Rectal smooth muscle tissue (tissue), 1 donor: Measurements from ENCODE around the gene SEC14L3.

Experiments used
- H3K27ac ChIP-seq: one replicate; pipeline ENCODE4 v1.7.0; 2013; ENCODE audit warnings: low read depth, low read length, inconsistent platforms
- H3K27me3 ChIP-seq: one replicate; pipeline ENCODE4 v1.7.0; 2013; ENCODE audit warnings: low read length; ENCODE audit not compliant: control insufficient read depth, insufficient read depth
- H3K36me3 ChIP-seq: one replicate; pipeline ENCODE4 v1.7.0; 2013; ENCODE audit warnings: low read length; ENCODE audit not compliant: control insufficient read depth, insufficient read depth
- H3K4me1 ChIP-seq: one replicate; pipeline ENCODE4 v1.7.0; 2013; ENCODE audit warnings: low read length; ENCODE audit not compliant: control insufficient read depth, insufficient read depth
- H3K4me3 ChIP-seq: one replicate; pipeline ENCODE4 v1.7.0; 2013; ENCODE audit warnings: low read length
- H3K9ac ChIP-seq: one replicate; pipeline ENCODE4 v1.7.0; 2013; ENCODE audit warnings: low read length

Gene SEC14L3

DNA sequence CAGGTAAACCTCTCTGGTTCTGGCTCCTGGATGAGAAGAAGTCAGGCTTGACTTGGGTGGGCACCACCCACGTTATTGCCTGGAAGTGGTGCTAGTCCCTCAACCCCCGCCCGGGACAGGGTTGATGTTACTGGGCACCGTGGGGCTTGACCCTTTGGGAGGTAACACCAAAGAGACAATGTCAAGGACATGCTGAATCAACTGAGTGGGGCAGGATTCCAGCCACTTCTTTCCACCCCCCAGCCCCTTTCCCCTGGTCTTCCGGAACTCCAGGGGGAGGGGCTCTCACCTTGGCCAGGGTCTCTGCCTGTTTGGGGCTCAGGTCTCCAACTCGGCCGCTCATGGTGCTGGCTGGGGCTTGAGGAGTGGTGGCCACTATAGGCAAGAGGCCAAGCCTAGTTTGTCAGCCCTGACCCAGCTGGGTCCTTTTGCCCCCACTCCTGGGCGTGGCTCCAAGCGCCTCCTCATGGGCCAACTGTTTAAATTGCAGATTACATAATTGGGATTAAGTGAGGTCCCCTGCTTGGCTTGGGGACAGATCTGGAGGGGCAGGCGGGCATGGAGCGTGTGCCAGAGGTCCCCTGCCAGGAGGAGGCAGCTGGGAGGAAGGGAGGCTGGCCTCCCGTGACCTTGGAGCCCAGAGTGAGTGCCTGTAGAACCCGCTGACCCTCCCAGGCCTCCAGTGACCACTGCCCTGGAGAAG lies at the start of gene SEC14L3:
Gene SEC14L3, minus strand, starts transcription at position 402 of the 703 bp plus-strand sequence. Its CDS starts 59 bp downstream, at position 343.
- no peaks in the 10 kb centered on the region for H3K36me3 ChIP-seq
- peaks cover 4% of the 10 kb centered on the region for H3K27me3 ChIP-seq
- no peak within 1 kb of the TSS for H3K27ac ChIP-seq
- H3K4me1 ChIP-seq = no peaks in the 10 kb centered on the region
- H3K4me3 ChIP-seq = no peak within 1 kb of the TSS
- no peak within 1 kb of the TSS for H3K9ac ChIP-seq

DNA sequence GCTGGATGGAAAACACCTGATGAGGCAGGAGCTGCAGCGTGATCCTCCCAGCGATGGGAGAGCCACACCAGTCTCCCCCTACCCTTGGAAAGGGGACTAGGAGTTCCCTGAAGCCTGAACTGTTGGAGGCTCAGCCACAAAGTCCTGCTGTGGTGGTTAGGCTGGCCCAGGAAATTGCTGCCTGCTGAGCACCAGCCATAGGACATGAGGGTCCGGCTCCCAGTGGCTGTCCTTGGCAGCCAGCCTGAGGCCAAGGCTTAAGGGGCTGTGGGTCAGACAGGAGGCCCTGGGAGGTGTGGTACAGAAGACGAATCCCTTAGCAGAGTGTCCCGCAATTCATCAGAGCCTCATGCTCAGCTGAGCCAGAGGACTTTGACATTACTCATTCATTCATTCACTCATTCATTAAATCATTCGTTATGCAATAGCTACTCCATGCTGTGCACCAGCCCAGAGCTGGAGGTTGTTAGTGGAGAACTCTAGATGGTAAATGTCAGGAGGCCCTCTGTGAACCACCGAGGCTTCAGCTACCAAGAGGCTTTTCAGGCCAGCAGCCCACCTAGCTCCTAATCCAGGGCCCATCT lies 48.1 kb upstream of the SEC14L3 start:
- no peak overlapping the region for H3K9ac ChIP-seq
- H3K36me3 ChIP-seq = no peaks in the 10 kb centered on the region
- no peak overlapping the region for H3K4me3 ChIP-seq
- no peaks in the 10 kb centered on the region for H3K4me1 ChIP-seq
- no peak overlapping the region for H3K27ac ChIP-seq
- no peaks in the 10 kb centered on the region for H3K27me3 ChIP-seq

DNA sequence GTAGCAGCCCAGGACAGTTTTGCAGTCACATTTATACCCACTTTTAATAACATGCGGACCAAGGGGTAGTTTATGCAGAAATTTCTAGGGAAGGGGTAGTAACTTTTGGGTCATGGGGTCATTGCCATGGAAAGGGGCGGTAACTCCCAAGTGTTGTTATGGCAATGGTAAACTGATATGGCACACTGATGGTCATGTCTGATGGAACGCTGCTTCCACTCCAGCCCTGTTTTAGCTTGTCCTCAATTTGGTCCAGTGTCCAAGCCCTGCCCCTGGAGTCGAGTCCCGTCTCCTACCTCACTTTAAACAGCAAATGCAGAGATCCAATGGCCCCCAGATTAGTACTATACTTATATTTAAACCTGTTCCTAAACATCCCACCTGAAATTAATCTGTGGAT lies 44.9 kb upstream of the SEC14L3 start:
- Histone ChIP-seq H3K9ac (no peak overlapping the region), H3K4me3 (no peak overlapping the region), H3K27ac (no peak overlapping the region), H3K36me3 (no peaks in the 10 kb centered on the region), H3K4me1 (no peaks in the 10 kb centered on the region), H3K27me3 (no peaks in the 10 kb centered on the region)

- no peaks in the 10 kb centered on the region for H3K36me3 ChIP-seq
- H3K9ac ChIP-seq = no peak overlapping the region
- H3K4me3 ChIP-seq = no peak overlapping the region
- no peaks in the 10 kb centered on the region for H3K27me3 ChIP-seq
- H3K27ac ChIP-seq = no peak overlapping the region
- no peaks in the 10 kb centered on the region for H3K4me1 ChIP-seq
Measured at GRCh38 chr22:30516273-30516672, 44.5 kb upstream of the SEC14L3 start.

DNA sequence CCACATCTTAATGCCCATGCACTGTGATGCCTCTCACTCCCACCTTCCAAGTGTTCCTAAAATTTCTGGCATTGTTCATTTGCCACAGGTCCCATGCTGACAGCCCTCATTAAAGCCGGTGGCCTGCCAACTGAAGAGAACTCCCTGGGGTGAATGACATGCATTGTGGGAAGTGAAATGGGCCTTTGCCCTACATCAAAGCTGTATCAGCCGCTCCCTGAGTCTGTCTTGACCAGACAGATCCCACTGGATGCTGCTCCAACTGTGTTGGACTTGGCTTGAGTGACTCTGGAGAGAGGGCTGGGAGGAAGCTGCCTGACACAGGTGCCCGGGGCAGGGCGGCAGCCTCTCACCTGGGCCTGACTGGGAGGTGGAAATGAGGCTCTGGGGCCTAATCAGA lies 42.4 kb upstream of the SEC14L3 start:
- H3K36me3 ChIP-seq = no peaks in the 10 kb centered on the region
- H3K4me3 ChIP-seq = no peak overlapping the region
- no peak overlapping the region for H3K9ac ChIP-seq
- no peaks in the 10 kb centered on the region for H3K27me3 ChIP-seq
- no peak overlapping the region for H3K27ac ChIP-seq
- no peaks in the 10 kb centered on the region for H3K4me1 ChIP-seq

DNA sequence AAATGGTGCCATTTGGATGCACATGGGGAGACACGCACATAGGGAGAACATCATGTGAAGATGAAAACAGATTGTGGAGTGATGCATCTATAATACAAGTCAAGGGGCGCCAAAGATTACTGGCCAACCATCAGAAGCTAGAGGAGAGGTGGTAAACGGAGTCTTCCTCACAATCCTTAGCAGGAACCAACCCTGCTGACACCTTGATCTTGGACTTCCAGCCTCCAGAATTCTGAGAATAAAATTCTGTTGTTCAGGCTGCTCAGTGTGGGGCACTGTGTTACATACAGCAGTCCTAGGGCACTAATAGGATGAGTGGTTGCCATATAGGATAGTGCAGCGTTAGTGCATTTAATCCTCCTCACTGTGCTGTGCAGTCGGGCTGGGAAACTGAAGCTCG lies 41.6 kb upstream of the SEC14L3 start:
- Histone ChIP-seq H3K4me1 (no peaks in the 10 kb centered on the region), H3K9ac (no peak overlapping the region), H3K4me3 (no peak overlapping the region), H3K36me3 (no peaks in the 10 kb centered on the region), H3K27me3 (no peaks in the 10 kb centered on the region), H3K27ac (no peak overlapping the region)

DNA sequence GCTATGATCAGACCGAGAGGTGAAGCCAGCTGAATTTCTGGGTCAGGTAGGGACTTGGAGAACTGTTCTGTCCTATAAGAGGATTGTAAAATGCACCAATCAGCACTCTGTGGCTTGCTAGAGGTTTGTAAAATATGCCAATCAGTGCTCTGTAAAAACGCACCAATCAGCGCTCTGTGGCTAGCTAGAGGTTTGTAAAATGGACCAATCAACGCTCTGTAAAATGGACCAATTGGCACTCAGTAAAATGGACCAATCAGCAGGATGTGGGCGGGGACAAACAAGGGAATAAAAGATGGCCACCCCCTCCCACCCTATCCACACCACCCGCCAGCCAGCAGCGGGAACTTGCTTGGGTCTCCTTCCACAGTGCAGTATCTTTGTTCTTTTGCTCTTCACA lies 40.1 kb upstream of the SEC14L3 start:
- Histone ChIP-seq H3K36me3 (no peaks in the 10 kb centered on the region), H3K27ac (no peak overlapping the region), H3K4me1 (no peaks in the 10 kb centered on the region), H3K4me3 (no peak overlapping the region), H3K27me3 (no peaks in the 10 kb centered on the region), H3K9ac (no peak overlapping the region)

- H3K27me3 ChIP-seq = no peaks in the 10 kb centered on the region
- no peak overlapping the region for H3K9ac ChIP-seq
- H3K4me1 ChIP-seq = no peaks in the 10 kb centered on the region
- no peaks in the 10 kb centered on the region for H3K36me3 ChIP-seq
- H3K4me3 ChIP-seq = no peak overlapping the region
- no peak overlapping the region for H3K27ac ChIP-seq
Measured at GRCh38 chr22:30511109-30511508, 39.3 kb upstream of the SEC14L3 start.

DNA sequence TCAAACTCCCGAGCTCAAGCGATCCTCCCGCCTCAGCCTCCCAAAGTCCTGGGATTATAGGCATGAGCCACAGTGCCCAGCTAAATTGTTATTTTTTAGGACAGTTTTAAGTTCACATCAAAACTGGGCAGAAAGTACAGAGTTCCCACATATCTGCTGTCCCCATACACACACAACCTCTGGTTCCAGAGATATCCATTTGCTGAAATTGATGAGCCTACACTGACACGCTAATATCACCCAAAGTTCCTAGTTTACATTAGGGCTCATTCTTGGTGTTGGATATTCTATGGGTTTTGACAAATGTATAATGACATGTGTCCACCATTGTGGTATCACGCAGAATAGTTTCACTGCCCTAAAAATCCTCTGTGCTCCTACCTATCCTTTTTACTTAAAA lies 36.4 kb upstream of the SEC14L3 start:
- peaks cover 14% of the 10 kb centered on the region for H3K27me3 ChIP-seq

DNA sequence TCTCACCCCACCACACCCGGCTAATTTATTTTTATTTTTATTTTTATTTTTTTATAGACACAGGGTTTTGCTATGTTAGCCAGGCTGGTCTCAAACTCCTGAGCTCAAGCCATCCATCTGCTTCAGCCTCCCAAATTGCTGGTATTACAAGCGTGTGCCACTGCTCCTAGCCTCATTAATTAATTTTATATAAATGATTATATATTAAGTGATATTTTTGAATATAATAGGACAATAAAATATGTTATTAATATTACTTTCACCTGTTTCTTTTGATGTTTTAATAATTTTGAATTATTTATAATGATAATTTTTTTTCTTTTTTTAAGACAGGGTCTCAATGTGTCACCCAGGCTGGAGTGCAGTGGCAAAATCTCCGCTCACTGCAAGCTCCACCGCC lies 35.9 kb upstream of the SEC14L3 start:
- Histone ChIP-seq H3K9ac (no peak overlapping the region), H3K4me1 (no peaks in the 10 kb centered on the region), H3K27ac (no peak overlapping the region), H3K4me3 (no peak overlapping the region), H3K36me3 (no peaks in the 10 kb centered on the region), H3K27me3 (peaks cover 17% of the 10 kb centered on the region)

More for the DNA sequence above, 36.4 kb upstream of the SEC14L3 start:
- Histone ChIP-seq H3K9ac (no peak overlapping the region), H3K27ac (no peak overlapping the region), H3K4me1 (no peaks in the 10 kb centered on the region), H3K4me3 (no peak overlapping the region), H3K36me3 (no peaks in the 10 kb centered on the region)

GRCh38 chr22:30506507-30506968 lies 34.7 kb upstream of the SEC14L3 start:
- Histone ChIP-seq H3K27ac (no peak overlapping the region), H3K27me3 (peaks cover 17% of the 10 kb centered on the region), H3K4me1 (no peaks in the 10 kb centered on the region), H3K36me3 (no peaks in the 10 kb centered on the region), H3K9ac (no peak overlapping the region), H3K4me3 (no peak overlapping the region)

GRCh38 chr22:30503551-30503950 lies 31.7 kb upstream of the SEC14L3 start:
- Histone ChIP-seq H3K9ac (no peak overlapping the region), H3K27ac (no peak overlapping the region), H3K27me3 (peaks cover 22% of the 10 kb centered on the region), H3K4me1 (no peaks in the 10 kb centered on the region), H3K4me3 (no peak overlapping the region), H3K36me3 (no peaks in the 10 kb centered on the region)

GRCh38 chr22:30502911-30503310 lies 31.1 kb upstream of the SEC14L3 start:
- Histone ChIP-seq H3K4me1 (no peaks in the 10 kb centered on the region), H3K4me3 (no peak overlapping the region), H3K27ac (no peak overlapping the region), H3K27me3 (peaks cover 22% of the 10 kb centered on the region), H3K36me3 (no peaks in the 10 kb centered on the region), H3K9ac (no peak overlapping the region)
